HepG2 (cell line): ENCODE results near the gene CUEDC2. TPM values are rescaled to one million over a fixed set of nuclear protein-coding genes. Genes with fewer than 3 reads are reported as not detected.

Experiments
- GATAD1 ChIP-seq: IDR thresholded peaks from 2 replicates; pipeline ENCODE4 v1.6.1; 2016; ENCODE audit warnings: missing genetic modification reagents, missing compliant biosample characterization
- GMEB2 ChIP-seq: IDR thresholded peaks from 2 replicates; pipeline ENCODE4 v1.6.1; 2016; ENCODE audit warnings: missing biosample characterization, missing genetic modification reagents, low read depth
- JUND ChIP-seq: sonication (generic); formaldehyde crosslinking; IDR thresholded peaks from 2 replicates; pipeline ENCODE4 v1.8.0; 2022; ENCODE audit warnings: mild to moderate bottlenecking, missing genetic modification reagents
- MAFG ChIP-seq: sonication (generic); formaldehyde crosslinking; IDR thresholded peaks from 2 replicates; pipeline ENCODE4 v1.5.1; 2020; ENCODE audit warnings: mild to moderate bottlenecking, missing genetic modification reagents
- PATZ1 ChIP-seq: sonication (generic); formaldehyde crosslinking; IDR thresholded peaks from 2 replicates; pipeline ENCODE4 v1.4.0; 2020; ENCODE audit warnings: missing genetic modification reagents
- POLR2AphosphoS5 ChIP-seq: IDR thresholded peaks from 2 replicates; pipeline ENCODE4 v1.6.1; 2012; ENCODE audit warnings: low read depth, low read length
- SALL1 ChIP-seq: sonication (generic); formaldehyde crosslinking; IDR thresholded peaks from 2 replicates; pipeline ENCODE4 v1.8.0; 2022; ENCODE audit warnings: mild to moderate bottlenecking, missing genetic modification reagents
- SAP130 ChIP-seq: IDR thresholded peaks from 2 replicates; pipeline ENCODE4 v1.6.1; 2016; ENCODE audit warnings: low read depth
- TAF1 ChIP-seq: sonication (generic); formaldehyde crosslinking; IDR thresholded peaks from 2 replicates; pipeline ENCODE4 v1.4.0; 2020; ENCODE audit warnings: missing genetic modification reagents
- TFAP4 ChIP-seq: sonication (generic); IDR thresholded peaks from 2 replicates; pipeline ENCODE4 v1.6.1; 2016; ENCODE audit warnings: low read depth, borderline replicate concordance
- U2AF1 ChIP-seq: fragments of 200-400 bp; formaldehyde crosslinking; optimal IDR thresholded peaks from 2 replicates; pipeline ENCODE3; 2017; ENCODE audit warnings: mild to moderate bottlenecking, low read depth, low read length
- ZBTB49 ChIP-seq: sonication (generic); formaldehyde crosslinking; IDR thresholded peaks from 2 replicates; pipeline ENCODE4 v1.4.0; 2020; ENCODE audit warnings: missing genetic modification reagents, borderline replicate concordance
- ZMYM2 ChIP-seq: sonication (generic); formaldehyde crosslinking; IDR thresholded peaks from 2 replicates; pipeline ENCODE4 v1.8.0; 2022; ENCODE audit warnings: mild to moderate bottlenecking, missing genetic modification reagents
- ZNF263 ChIP-seq: sonication (generic); formaldehyde crosslinking; IDR thresholded peaks from 2 replicates; pipeline ENCODE4 v1.4.0; 2020; ENCODE audit warnings: missing genetic modification reagents
- ZNF317 ChIP-seq: sonication (generic); formaldehyde crosslinking; IDR thresholded peaks from 2 replicates; pipeline ENCODE4 v1.5.0; 2020; ENCODE audit warnings: mild to moderate bottlenecking, missing genetic modification reagents
- ZNF343 ChIP-seq: sonication (generic); formaldehyde crosslinking; IDR thresholded peaks from 2 replicates; pipeline ENCODE4 v1.4.0; 2020; ENCODE audit warnings: mild to moderate bottlenecking, missing genetic modification reagents
- ZNF710 ChIP-seq: sonication (generic); formaldehyde crosslinking; IDR thresholded peaks from 2 replicates; pipeline ENCODE4 v1.5.0; 2020; ENCODE audit warnings: mild to moderate bottlenecking, missing genetic modification reagents, borderline replicate concordance
- ZNF776 ChIP-seq: sonication (generic); formaldehyde crosslinking; IDR thresholded peaks from 2 replicates; pipeline ENCODE4 v1.4.0; 2020; ENCODE audit warnings: mild to moderate bottlenecking, missing genetic modification reagents
- polyA plus RNA-seq, 8 experiments: library from polyadenylated mRNA; depleted of rRNA in 3 of 8; stranded (reverse) in 7 of 8; unstranded in 1 of 8; fragments of >200 nt; fragmentation: Illumina TruSeq in 4 of 8; extraction: Trizol in 4 of 8; gene quantifications; 2 replicates each; pipeline versions ENCODE4 v1.2.1 to v1.2.3, GENCODE V29; 2011 to 2016; ENCODE audit warnings: low read depth in 4 of 8, missing spikeins in 1 of 8, mixed read lengths in 1 of 8; ENCODE audit not compliant: insufficient read depth in 1 of 8
- total RNA-seq, 5 experiments: library from RNA; depleted of rRNA; stranded (reverse); fragments of >200 nt; fragmentation: Illumina TruSeq; extraction: Trizol; gene quantifications; 2 replicates each; pipeline ENCODE4 v1.2.3, GENCODE V29; 2016; ENCODE audit warnings: low read depth in 1 of 5
- TF ChIP-seq, protein P1 (sequence below): sonication (generic); formaldehyde crosslinking; conservative IDR thresholded peaks from 2 replicates; pipeline ENCODE4 v1.8.0; 2022; ENCODE audit warnings: mild to moderate bottlenecking, moderate library complexity, missing genetic modification reagents

The CUEDC2 gene
- total and polyA plus RNA-seq, 2 of the 13 experiments (the other 11 are each of a cell fraction or from before 2014, with no cell fraction given), result 13.1 to 18.4 TPM

DNA sequence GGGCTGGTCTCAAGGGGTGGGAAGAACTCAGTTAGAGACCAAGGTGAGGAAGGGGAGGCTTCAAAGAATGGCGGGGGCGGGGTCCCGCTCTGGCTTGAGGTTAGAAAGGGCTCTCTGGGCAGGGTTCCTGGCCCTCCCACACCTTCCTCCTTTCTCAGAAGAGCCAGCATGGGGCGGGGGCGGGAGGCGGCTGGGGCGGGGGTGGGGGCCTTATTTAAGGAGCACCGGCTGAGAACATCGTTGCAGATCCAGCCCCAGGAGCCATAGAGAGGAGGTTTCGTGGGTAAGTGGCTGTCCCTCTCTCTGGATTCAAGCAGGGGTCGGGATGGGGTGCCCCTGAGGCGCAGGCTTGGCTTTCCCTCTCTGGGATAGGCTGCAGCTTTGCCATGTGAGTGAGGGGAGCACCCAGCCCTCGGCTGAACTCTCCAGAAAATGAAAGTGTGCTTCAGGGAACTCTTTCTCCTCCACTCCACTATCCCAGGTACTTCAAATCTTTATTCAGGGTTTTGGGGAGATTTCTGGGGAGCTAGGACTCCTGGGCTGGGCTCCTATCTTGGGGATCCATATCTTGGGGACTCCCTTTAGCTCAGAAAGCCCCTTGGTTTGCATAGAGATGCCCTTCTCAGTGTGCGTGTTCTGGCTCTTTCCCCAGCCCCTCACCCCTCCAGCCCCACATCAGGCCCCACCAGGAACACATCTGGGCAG lies 3.3 kb upstream of the CUEDC2 start (continued):
- no peak for TF ChIP-seq MAFG (CRISPR knock-in tag)
- TF ChIP-seq ZNF263 (CRISPR knock-in tag), result peak; percentile 67; the same call in 1 of the 2 replicates
- 0 out of 2 replicates have a peak, but pooled peaks have one; percentile 16 for TF ChIP-seq ZNF317 (CRISPR knock-in tag)
- TF ChIP-seq POLR2AphosphoS5, result peak; percentile 23; the same call in 1 of the 2 replicates
- no peak for TF ChIP-seq SALL1 (CRISPR knock-in tag)
- 0 out of 2 replicates have a peak, but pooled peaks have one; percentile 14 for TF ChIP-seq PATZ1 (CRISPR knock-in tag)
- TF ChIP-seq, protein P1, sequence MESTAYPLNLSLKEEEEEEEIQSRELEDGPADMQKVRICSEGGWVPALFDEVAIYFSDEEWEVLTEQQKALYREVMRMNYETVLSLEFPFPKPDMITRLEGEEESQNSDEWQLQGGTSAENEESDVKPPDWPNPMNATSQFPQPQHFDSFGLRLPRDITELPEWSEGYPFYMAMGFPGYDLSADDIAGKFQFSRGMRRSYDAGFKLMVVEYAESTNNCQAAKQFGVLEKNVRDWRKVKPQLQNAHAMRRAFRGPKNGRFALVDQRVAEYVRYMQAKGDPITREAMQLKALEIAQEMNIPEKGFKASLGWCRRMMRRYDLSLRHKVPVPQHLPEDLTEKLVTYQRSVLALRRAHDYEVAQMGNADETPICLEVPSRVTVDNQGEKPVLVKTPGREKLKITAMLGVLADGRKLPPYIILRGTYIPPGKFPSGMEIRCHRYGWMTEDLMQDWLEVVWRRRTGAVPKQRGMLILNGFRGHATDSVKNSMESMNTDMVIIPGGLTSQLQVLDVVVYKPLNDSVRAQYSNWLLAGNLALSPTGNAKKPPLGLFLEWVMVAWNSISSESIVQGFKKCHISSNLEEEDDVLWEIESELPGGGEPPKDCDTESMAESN (CRISPR knock-in tag), result no peak
- no peak for TF ChIP-seq ZMYM2 (CRISPR knock-in tag)
- no peak for TF ChIP-seq U2AF1
- no peak for TF ChIP-seq JUND (CRISPR knock-in tag)
- no peak for TF ChIP-seq ZNF710
- peak; percentile 37; the same call in 1 of the 2 replicates for TF ChIP-seq ZNF343 (CRISPR knock-in tag)
- no peak for TF ChIP-seq ZBTB49
- TF ChIP-seq GATAD1 (CRISPR knock-in tag), result no peak
- TF ChIP-seq GMEB2 (CRISPR knock-in tag), result no peak
- TF ChIP-seq TAF1, result no peak
- TF ChIP-seq TFAP4, result no peak
- TF ChIP-seq SAP130 (CRISPR knock-in tag), result peak; percentile 25; the same call in 1 of the 2 replicates
- no peak for TF ChIP-seq ZNF776 (CRISPR knock-in tag)
